ENCODE measurements around the gene ANK3. TPM values are rescaled to one million over a fixed set of nuclear protein-coding genes. Genes with fewer than 3 reads are reported as not detected.

Gene ANK3
- total RNA-seq, 2 donors from 2014 or later = 41.0 to 113 TPM

DNA sequence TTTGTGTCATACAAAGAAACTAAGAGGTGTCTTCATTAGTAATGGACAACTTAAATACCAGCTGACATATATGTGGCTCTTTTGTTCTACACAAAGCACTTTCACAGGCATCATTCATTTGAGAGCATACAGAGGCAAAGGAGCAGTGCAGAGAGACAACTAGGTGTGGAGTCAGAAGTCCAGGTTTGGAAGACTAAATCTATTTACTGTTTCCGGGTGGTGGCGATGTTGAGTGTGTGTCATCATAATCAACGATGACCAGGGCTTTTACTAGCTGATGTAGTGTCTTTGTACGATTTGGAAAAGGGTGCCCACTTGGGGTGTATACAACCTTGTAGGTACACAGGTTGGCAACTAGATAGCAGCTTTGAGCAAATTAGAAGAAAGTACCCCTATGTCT is 287.9 kb downstream of the ANK3 start:
- H3K4me1 ChIP-seq = no peaks in the 10 kb centered on the region
- no peaks in the 10 kb centered on the region for H3K9me3 ChIP-seq
- intact Hi-C loops (cut with DNase I) = loop anchor here (10.0 kb wide), 1 partner anchor 333 kb away; no protein-coding TSS in a partner anchor
- TF ChIP-seq, protein P1, sequence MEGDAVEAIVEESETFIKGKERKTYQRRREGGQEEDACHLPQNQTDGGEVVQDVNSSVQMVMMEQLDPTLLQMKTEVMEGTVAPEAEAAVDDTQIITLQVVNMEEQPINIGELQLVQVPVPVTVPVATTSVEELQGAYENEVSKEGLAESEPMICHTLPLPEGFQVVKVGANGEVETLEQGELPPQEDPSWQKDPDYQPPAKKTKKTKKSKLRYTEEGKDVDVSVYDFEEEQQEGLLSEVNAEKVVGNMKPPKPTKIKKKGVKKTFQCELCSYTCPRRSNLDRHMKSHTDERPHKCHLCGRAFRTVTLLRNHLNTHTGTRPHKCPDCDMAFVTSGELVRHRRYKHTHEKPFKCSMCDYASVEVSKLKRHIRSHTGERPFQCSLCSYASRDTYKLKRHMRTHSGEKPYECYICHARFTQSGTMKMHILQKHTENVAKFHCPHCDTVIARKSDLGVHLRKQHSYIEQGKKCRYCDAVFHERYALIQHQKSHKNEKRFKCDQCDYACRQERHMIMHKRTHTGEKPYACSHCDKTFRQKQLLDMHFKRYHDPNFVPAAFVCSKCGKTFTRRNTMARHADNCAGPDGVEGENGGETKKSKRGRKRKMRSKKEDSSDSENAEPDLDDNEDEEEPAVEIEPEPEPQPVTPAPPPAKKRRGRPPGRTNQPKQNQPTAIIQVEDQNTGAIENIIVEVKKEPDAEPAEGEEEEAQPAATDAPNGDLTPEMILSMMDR (IDR thresholded peaks at IDR 0.05) = no peak
- TF ChIP-seq POLR2A (IDR thresholded peaks at IDR 0.05) = no peak
- DNase-seq (no peak), ATAC-seq (no peak)
- no peaks in the 10 kb centered on the region for H3K36me3 ChIP-seq (replicated peaks in 1 of 2; ENCODE audit: insufficient read depth in 1 of 2, low read depth in 2 of 2)
- WGBS, 2 donors = 67 to 69% methylated on average over 4 of the region's 4 CpGs
- no peak overlapping the region for H3K4me3 ChIP-seq
- no peak overlapping the region for H3K27ac ChIP-seq
- H3K27me3 ChIP-seq = no peaks in the 10 kb centered on the region

DNA sequence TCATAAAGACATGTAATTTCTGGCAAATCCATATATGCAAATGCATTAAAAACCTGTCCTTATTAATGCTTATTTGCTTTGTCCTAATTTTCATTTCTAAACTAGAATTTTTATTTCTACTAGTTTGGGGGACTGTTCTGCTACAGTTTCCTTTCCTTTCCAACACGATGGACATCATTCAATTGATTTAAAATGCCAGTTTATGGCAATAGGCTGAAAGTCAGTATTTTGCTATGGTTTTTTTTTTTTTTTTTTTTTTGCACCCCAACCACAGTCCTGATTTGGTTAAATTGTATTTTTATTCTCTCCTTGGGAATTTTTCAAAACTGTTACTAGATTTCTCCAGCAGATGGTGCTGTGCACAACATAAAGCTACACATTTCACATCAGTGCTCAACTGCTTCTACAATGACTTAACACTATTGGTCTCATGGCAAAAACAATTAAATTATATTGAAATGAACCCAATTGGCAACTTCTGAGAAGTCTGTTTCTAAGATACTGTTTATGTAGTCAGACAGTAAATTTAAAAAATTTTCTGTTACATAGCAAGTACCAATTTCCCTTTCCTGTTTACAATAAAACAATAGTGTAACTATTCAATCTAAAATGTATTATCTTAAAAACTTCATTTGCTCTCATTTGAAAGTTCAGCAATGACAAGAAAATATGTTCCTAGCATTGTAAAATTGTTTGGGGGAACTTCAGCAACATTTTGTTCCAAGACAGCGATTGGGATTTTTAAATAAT is 289.5 kb downstream of the ANK3 start:
- Histone ChIP-seq H3K27ac (no peak overlapping the region), H3K4me3 (no peak overlapping the region), H3K36me3 (replicated peaks in 1 of 2; ENCODE audit: insufficient read depth in 1 of 2, low read depth in 2 of 2) (no peaks in the 10 kb centered on the region), H3K4me1 (no peaks in the 10 kb centered on the region), H3K9me3 (no peaks in the 10 kb centered on the region), H3K27me3 (no peaks in the 10 kb centered on the region)
- intact Hi-C loops (cut with DNase I) = loop anchor here (10.0 kb wide), 1 partner anchor 335 kb away; no protein-coding TSS in a partner anchor
- ATAC-seq = peak; percentile 59
- TF ChIP-seq POLR2A (IDR thresholded peaks at IDR 0.05) = no peak
- TF ChIP-seq, protein P1 (IDR thresholded peaks at IDR 0.05) = peak; percentile 27 to 74 (median 59)
- DNase-seq = peak in 2 of 4 donors; percentile 14 to 19
- WGBS, 2 donors = 62 to 69% methylated on average over 2 of the region's 2 CpGs

DNA sequence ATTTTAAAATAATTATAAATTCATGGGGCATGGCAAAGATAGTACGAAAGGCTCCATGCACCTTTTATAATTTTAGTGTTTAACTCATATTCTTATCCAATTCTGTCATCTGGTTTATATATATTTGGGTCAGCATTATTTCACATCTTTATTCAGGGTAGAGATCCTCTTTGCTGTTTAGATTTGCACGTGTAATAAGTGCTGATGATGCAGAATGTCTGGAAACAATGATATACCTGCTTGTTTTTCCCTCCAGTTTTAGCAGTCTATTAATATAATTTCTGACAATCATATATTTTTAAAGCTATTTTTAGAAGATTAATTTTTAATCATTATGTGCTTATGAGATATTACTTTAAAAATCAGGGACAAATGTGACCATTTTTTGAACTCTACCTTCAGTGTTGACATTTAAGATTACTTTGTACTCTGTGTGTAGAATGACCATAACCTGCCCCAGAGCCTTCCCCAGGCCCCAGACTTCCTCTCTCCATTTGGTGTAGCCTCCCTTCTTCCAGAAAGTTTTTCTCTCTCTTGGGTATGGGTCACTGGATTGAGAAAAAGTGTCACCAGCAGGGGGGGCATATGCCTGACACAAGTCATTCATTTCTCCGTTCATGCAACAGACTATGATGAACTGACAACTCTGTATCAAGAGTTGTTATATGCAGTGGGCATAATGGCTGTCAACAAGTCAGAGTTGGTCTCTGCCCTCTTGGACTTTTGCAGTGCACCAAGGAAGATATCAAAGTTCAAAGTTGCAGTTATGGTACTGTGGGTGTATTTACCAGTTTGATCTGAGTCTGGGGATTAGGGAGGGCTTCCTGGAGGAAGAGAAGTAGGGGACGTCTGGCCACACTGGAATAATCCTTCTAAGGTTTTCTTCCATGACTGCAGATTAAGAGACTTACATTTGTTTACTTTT is 290.7 kb downstream of the ANK3 start:
- H3K27ac ChIP-seq = no peak overlapping the region
- H3K9me3 ChIP-seq = no peaks in the 10 kb centered on the region
- H3K4me3 ChIP-seq = no peak overlapping the region
- no peaks in the 10 kb centered on the region for H3K27me3 ChIP-seq
- no peak for ATAC-seq
- TF ChIP-seq, protein P1 (IDR thresholded peaks at IDR 0.05) = peak in 1 of 7 experiments; percentile 8
- no peak for TF ChIP-seq POLR2A (IDR thresholded peaks at IDR 0.05)
- H3K36me3 ChIP-seq (replicated peaks in 1 of 2; ENCODE audit: insufficient read depth in 1 of 2, low read depth in 2 of 2) = no peaks in the 10 kb centered on the region
- WGBS, 2 donors = 53 to 63% methylated on average over 4 of the region's 4 CpGs
- DNase-seq = peak in 1 of 4 donors; percentile 10
- H3K4me1 ChIP-seq = no peaks in the 10 kb centered on the region
- intact Hi-C loops (cut with DNase I) = no loop called here

DNA sequence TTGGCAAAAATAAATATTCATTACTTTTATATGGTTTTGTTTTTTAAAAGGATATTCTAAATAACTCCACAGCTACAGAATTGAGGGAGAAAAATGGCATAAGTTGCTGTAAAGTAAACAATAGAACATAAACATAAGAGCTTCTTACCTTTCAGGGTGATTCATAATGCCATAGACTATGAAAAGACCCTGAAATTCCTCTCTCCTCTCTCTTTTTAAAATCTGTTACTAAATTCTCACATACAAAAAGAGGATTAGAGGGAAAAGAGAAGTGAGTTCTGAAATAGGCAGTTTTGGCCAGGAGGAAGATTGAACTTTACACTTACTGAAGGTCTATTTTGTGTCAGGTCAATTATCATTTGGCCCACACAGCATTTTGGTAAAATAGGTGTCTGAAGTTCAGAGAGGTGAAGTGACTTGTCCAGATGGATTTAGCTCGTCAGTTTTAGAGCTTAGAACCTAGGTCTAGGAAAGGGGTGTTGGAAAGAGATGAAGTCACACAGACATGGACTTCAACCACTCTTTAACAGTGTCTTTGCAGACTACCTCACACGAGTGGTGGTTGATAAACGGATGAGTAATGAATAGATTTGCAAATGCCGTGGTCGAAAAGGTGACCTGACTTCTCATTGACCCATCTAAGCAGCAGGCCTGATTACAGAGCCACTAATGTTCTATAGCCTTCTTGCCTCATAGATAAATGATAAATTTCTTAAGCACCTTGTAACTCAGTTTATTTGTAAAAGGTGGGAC is 292.7 kb downstream of the ANK3 start:
- Histone ChIP-seq H3K27me3 (no peaks in the 10 kb centered on the region), H3K9me3 (no peaks in the 10 kb centered on the region), H3K36me3 (replicated peaks in 1 of 2; ENCODE audit: insufficient read depth in 1 of 2, low read depth in 2 of 2) (no peaks in the 10 kb centered on the region), H3K27ac (no peak overlapping the region), H3K4me1 (no peaks in the 10 kb centered on the region), H3K4me3 (no peak overlapping the region)
- TF ChIP-seq POLR2A (IDR thresholded peaks at IDR 0.05) = no peak
- TF ChIP-seq, protein P1 (IDR thresholded peaks at IDR 0.05) = no peak
- DNase-seq (no peak), ATAC-seq (no peak)
- intact Hi-C loops (cut with DNase I) = no loop called here
- 63 to 64% methylated on average over 5 of the region's 5 CpGs for WGBS, 2 donors
